Endothelial cell (in vitro differentiated cells): ENCODE data around the gene ESR1. TPM values are rescaled to one million over a fixed set of nuclear protein-coding genes. Genes with fewer than 3 reads are reported as not detected.

Source experiments
- DNase-seq: peaks from one replicate; pipeline ENCODE4 v3.0.0; 2021; ENCODE audit warnings: low spot score
- H3K27ac Mint-ChIP-seq: one replicate; pipeline ENCODE4 v1.8.0; 2021; ENCODE audit warnings: mixed read lengths, inconsistent platforms; ENCODE audit not compliant: unreplicated experiment
- H3K27me3 Mint-ChIP-seq: one replicate; pipeline ENCODE4 v1.8.0; 2021; ENCODE audit warnings: mild to moderate bottlenecking, moderate library complexity, mixed read lengths, inconsistent platforms; ENCODE audit not compliant: unreplicated experiment
- H3K36me3 Mint-ChIP-seq: one replicate; pipeline ENCODE4 v1.8.0; 2021; ENCODE audit warnings: mild to moderate bottlenecking, low read depth, mixed read lengths, inconsistent platforms; ENCODE audit not compliant: unreplicated experiment
- H3K4me1 Mint-ChIP-seq: one replicate; pipeline ENCODE4 v1.8.0; 2021; ENCODE audit warnings: mild to moderate bottlenecking, mixed read lengths, inconsistent platforms; ENCODE audit not compliant: unreplicated experiment
- H3K4me3 Mint-ChIP-seq: one replicate; pipeline ENCODE4 v1.8.0; 2021; ENCODE audit warnings: mild to moderate bottlenecking, mixed read lengths, inconsistent platforms; ENCODE audit not compliant: unreplicated experiment
- H3K9me3 Mint-ChIP-seq: one replicate; pipeline ENCODE4 v1.8.0; 2021; ENCODE audit warnings: mixed read lengths, inconsistent platforms; ENCODE audit not compliant: unreplicated experiment
- CTCF ChIP-seq: fragments of 200-600 bp; sonication (generic); IDR thresholded peaks from one replicate; pipeline ENCODE4 v1.5.0; 2021; ENCODE audit warnings: antibody characterized with exemption; ENCODE audit not compliant: unreplicated experiment
- total RNA-seq: library from RNA; stranded (reverse); fragmentation: NEBNext Ultra II Directional; extraction: Animal tissue kit (Norgen Biotek cat#: 25700); gene quantifications from one replicate; pipeline ENCODE4 v1.2.1, GENCODE V29; 2021; ENCODE audit not compliant: unreplicated experiment

The ESR1 gene
- total RNA-seq, 1 donor from 2014 or later = 0.05 TPM

GRCh38 chr6:151900256-151900655 lies 92.8 kb downstream of the ESR1 start:
- no peaks in the 10 kb centered on the region for H3K4me1 Mint-ChIP-seq
- no peak for DNase-seq
- H3K4me3 Mint-ChIP-seq = peak overlapping the region; percentile 31
- peaks cover 5% of the 10 kb centered on the region for H3K9me3 Mint-ChIP-seq
- no peak overlapping the region for H3K27ac Mint-ChIP-seq
- no peak for TF ChIP-seq CTCF
- peaks cover 6% of the 10 kb centered on the region for H3K36me3 Mint-ChIP-seq
- no peaks in the 10 kb centered on the region for H3K27me3 Mint-ChIP-seq

- no peak overlapping the region for H3K27ac Mint-ChIP-seq
- peaks cover 5% of the 10 kb centered on the region for H3K9me3 Mint-ChIP-seq
- no peak for DNase-seq
- H3K4me1 Mint-ChIP-seq = no peaks in the 10 kb centered on the region
- peaks cover 6% of the 10 kb centered on the region for H3K36me3 Mint-ChIP-seq
- H3K27me3 Mint-ChIP-seq = no peaks in the 10 kb centered on the region
- H3K4me3 Mint-ChIP-seq = no peak overlapping the region
- no peak for TF ChIP-seq CTCF
Observed at GRCh38 chr6:151901009-151901411, 93.5 kb downstream of the ESR1 start.

GRCh38 chr6:151904631-151905030 lies 97.1 kb downstream of the ESR1 start:
- DNase-seq = no peak
- no peak overlapping the region for H3K27ac Mint-ChIP-seq
- H3K4me1 Mint-ChIP-seq = no peaks in the 10 kb centered on the region
- H3K9me3 Mint-ChIP-seq = peaks cover 5% of the 10 kb centered on the region
- no peak for TF ChIP-seq CTCF
- peaks cover 6% of the 10 kb centered on the region for H3K36me3 Mint-ChIP-seq
- H3K27me3 Mint-ChIP-seq = no peaks in the 10 kb centered on the region
- no peak overlapping the region for H3K4me3 Mint-ChIP-seq

- no peak for DNase-seq
- H3K36me3 Mint-ChIP-seq = peaks cover 3% of the 10 kb centered on the region
- no peak for TF ChIP-seq CTCF
- no peak overlapping the region for H3K4me3 Mint-ChIP-seq
- H3K4me1 Mint-ChIP-seq = no peaks in the 10 kb centered on the region
- peaks cover 2% of the 10 kb centered on the region for H3K9me3 Mint-ChIP-seq
- no peak overlapping the region for H3K27ac Mint-ChIP-seq
- H3K27me3 Mint-ChIP-seq = no peaks in the 10 kb centered on the region
Observed at GRCh38 chr6:151905072-151905471, 97.6 kb downstream of the ESR1 start.

- H3K36me3 Mint-ChIP-seq = no peaks in the 10 kb centered on the region
- H3K9me3 Mint-ChIP-seq = no peaks in the 10 kb centered on the region
- DNase-seq = no peak
- no peak overlapping the region for H3K27ac Mint-ChIP-seq
- H3K27me3 Mint-ChIP-seq = no peaks in the 10 kb centered on the region
- no peak overlapping the region for H3K4me3 Mint-ChIP-seq
- TF ChIP-seq CTCF = no peak
- no peaks in the 10 kb centered on the region for H3K4me1 Mint-ChIP-seq
Observed at GRCh38 chr6:151905854-151906253, 98.4 kb downstream of the ESR1 start.
